ENCODE data around the gene PTPRM. TPM values are rescaled to one million over a fixed set of nuclear protein-coding genes. Genes with fewer than 3 reads are reported as not detected.

The PTPRM gene
- total and polyA plus RNA-seq, 2 donors (not counting 3 experiments of a cell fraction or from before 2014, with no cell fraction given) = 37.4 to 43.7 TPM

DNA sequence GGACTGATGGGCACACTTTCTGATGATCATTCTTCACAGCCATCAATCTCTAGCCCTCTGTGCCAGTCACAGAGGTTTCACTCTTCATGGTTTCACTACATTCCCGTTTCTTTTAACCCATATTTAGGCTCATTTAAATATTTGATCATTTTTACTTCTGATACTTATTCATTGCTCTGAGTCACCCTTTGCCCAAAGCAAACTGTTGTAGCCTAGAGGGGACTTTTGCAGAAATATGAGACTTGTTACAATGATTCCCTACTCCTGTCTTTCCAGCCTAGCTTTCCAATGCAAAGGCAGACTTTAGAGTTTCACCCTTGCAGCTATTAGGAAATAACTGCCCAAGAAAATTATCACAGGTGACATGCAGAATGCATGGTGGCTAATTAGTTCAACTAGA, 444.2 kb downstream of the PTPRM start:
- TF ChIP-seq MYC (IDR thresholded peaks at IDR 0.05; ENCODE audit: low read depth, low read length) = no peak
- TF ChIP-seq GATA2 (IDR thresholded peaks at IDR 0.05; ENCODE audit: insufficient read depth, insufficient read length, low read depth, low read length) = no peak
- no peak for TF ChIP-seq EZH2 (IDR thresholded peaks at IDR 0.05; ENCODE audit: borderline replicate concordance, low read depth, low read length, severe bottlenecking)
- TF ChIP-seq, protein P1, sequence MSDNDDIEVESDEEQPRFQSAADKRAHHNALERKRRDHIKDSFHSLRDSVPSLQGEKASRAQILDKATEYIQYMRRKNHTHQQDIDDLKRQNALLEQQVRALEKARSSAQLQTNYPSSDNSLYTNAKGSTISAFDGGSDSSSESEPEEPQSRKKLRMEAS (IDR thresholded peaks at IDR 0.05; ENCODE audit: insufficient read depth, insufficient read length) = no peak
- no peak for TF ChIP-seq POLR2A (IDR thresholded peaks at IDR 0.05; ENCODE audit: low read depth, low read length)
- TF ChIP-seq POLR2AphosphoS5 (IDR thresholded peaks at IDR 0.05; ENCODE audit: insufficient read depth, low read depth, low read length) = no peak
- no peak for TF ChIP-seq JUN (IDR thresholded peaks at IDR 0.05; ENCODE audit: borderline replicate concordance, insufficient read depth, insufficient read length, low read depth)
- no peak for TF ChIP-seq FOS (IDR thresholded peaks at IDR 0.05; ENCODE audit: borderline replicate concordance, insufficient read depth, low read length)
- TF ChIP-seq, protein P2, sequence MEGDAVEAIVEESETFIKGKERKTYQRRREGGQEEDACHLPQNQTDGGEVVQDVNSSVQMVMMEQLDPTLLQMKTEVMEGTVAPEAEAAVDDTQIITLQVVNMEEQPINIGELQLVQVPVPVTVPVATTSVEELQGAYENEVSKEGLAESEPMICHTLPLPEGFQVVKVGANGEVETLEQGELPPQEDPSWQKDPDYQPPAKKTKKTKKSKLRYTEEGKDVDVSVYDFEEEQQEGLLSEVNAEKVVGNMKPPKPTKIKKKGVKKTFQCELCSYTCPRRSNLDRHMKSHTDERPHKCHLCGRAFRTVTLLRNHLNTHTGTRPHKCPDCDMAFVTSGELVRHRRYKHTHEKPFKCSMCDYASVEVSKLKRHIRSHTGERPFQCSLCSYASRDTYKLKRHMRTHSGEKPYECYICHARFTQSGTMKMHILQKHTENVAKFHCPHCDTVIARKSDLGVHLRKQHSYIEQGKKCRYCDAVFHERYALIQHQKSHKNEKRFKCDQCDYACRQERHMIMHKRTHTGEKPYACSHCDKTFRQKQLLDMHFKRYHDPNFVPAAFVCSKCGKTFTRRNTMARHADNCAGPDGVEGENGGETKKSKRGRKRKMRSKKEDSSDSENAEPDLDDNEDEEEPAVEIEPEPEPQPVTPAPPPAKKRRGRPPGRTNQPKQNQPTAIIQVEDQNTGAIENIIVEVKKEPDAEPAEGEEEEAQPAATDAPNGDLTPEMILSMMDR (IDR thresholded peaks at IDR 0.05; ENCODE audit: extremely low read depth in 1 of 2, insufficient read depth in 1 of 2, low read depth in 1 of 2, low read length in 2 of 2) = no peak
- intact Hi-C loops (cut with micrococcal nuclease) (no loop called here), dilution Hi-C loops (cut with MboI; ENCODE audit: extremely low pct_ligation_motif_present, low sequenced_read_pairs) (no loop called here)
- ChIA-PET POLR2A (no interaction called here), CTCF (no interaction called here)
- Histone ChIP-seq H3K4me1 (ENCODE audit: control insufficient read depth, extremely low read depth, insufficient read depth, low read length) (no peaks in the 10 kb centered on the region), H3K9ac (replicated peaks; ENCODE audit: extremely low read depth, insufficient read depth, low read length) (no peak overlapping the region), H4K20me1 (replicated peaks; ENCODE audit: control insufficient read depth, extremely low read depth, insufficient read depth, low read length) (no peaks in the 10 kb centered on the region), H2AFZ (ENCODE audit: low read depth, low read length) (no peak overlapping the region), H3K27ac (ENCODE audit: insufficient read depth, low read depth, low read length) (no peak overlapping the region), H3K9me1 (replicated peaks; ENCODE audit: control insufficient read depth, extremely low read depth, insufficient read depth, low read length) (no peaks in the 10 kb centered on the region), H3K27me3 (ENCODE audit: control insufficient read depth in 2 of 2, insufficient read depth in 2 of 2, low read length in 2 of 2) (no peaks in the 10 kb centered on the region), H3K9me3 (replicated peaks; ENCODE audit: control insufficient read depth, insufficient read depth, low read length) (no peaks in the 10 kb centered on the region), H3K4me2 (ENCODE audit: insufficient read depth, low read length) (no peak overlapping the region), H3K79me2 (ENCODE audit: control insufficient read depth, insufficient read depth, low read length) (no peaks in the 10 kb centered on the region), H3K36me3 (ENCODE audit: control insufficient read depth in 2 of 2, extremely low read depth in 1 of 2, insufficient read depth in 2 of 2, low read length in 2 of 2) (no peaks in the 10 kb centered on the region), H3K4me3 (replicated peaks in 1 of 3; ENCODE audit: insufficient read depth in 1 of 3, low read depth in 1 of 3, low read length in 3 of 3) (no peak overlapping the region)
- FAIRE-seq (no peak), DNase-seq (ENCODE audit: low read depth, low spot score) (no peak)
- no TSS peak for BruUV-seq (replicated peaks)

Data from endothelial cell of umbilical vein (primary cell).